CD4-positive, alpha-beta T cell treated with Interferon gamma for 1 hour (primary cell): ENCODE measurements around the gene CENPL.
"Not testable (repeated sequence)": the region's sequence is repeated elsewhere in the genome, so short reads cannot be mapped to it uniquely, and the experiment has no call there.

ENCODE experiments used
- DNase-seq: peaks from one replicate; pipeline ENCODE4 v3.0.0-alpha.2; 2020

CENPL gene

GRCh38 chr1:173824315-173825081 lies at the start of gene CENPL, which contains the start of gene DARS2:
Gene CENPL, minus strand, starts transcription at chr1:173824883. Its CDS starts 13,584 bp downstream, at chr1:173811299.
Gene DARS2, plus strand, starts transcription at chr1:173824673. Its CDS starts 557 bp downstream, at chr1:173825230.
- DNase-seq = peak; percentile 89

DNA sequence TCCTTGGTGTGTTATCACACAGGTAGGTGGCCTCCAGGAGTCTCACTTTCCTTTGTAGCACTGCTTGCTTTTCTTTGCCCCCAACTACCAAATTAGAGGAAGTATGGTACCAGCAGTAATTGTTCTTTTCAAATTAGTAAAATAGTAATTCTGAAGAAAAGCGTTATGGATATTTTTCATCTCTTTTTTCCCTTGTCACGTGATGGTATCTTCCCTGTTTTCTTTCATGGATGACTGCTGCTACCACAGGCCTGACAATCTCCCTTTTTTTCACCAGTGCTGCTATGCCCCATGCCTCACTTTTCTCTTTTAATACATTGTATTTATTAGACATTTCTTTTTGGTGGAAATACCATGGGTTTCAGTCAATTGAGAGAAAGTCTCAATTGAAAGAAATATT lies 46.8 kb upstream of the CENPL start:
- no peak for DNase-seq

GRCh38 chr1:173871091-173871490 lies 46.4 kb upstream of the CENPL start:
- no peak for DNase-seq

DNA sequence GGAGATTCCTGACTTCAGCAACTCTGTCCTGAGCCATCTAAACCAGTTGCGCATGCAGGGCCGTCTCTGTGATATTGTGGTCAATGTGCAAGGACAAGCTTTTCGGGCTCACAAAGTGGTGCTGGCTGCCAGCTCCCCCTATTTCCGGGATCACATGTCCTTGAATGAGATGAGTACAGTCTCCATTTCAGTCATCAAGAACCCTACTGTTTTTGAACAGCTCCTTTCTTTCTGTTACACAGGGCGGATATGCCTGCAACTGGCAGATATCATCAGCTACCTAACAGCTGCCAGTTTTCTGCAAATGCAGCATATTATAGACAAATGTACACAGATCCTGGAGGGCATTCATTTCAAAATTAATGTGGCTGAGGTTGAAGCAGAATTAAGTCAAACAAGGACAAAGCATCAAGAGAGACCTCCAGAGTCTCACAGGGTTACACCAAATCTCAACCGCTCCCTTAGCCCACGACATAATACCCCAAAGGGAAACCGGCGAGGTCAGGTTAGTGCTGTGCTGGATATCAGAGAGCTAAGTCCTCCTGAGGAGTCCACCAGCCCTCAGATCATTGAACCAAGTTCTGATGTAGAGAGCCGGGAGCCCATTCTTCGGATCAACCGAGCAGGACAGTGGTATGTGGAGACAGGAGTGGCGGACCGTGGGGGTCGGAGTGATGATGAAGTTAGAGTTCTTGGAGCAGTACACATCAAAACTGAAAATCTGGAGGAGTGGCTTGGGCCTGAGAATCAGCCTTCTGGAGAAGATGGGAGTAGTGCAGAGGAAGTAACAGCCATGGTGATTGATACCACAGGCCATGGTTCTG lies 45.8 kb upstream of the CENPL start:
- peak; percentile 19 for DNase-seq

GRCh38 chr1:173869021-173869359 lies 44.3 kb upstream of the CENPL start:
- no peak for DNase-seq

GRCh38 chr1:173868266-173869020 lies 43.8 kb upstream of the CENPL start, which contains the start of gene ZBTB37:
Gene ZBTB37, plus strand, starts transcription at chr1:173868380. Its CDS starts 1,846 bp downstream, at chr1:173870226.
- DNase-seq = peak; percentile 90

DNA sequence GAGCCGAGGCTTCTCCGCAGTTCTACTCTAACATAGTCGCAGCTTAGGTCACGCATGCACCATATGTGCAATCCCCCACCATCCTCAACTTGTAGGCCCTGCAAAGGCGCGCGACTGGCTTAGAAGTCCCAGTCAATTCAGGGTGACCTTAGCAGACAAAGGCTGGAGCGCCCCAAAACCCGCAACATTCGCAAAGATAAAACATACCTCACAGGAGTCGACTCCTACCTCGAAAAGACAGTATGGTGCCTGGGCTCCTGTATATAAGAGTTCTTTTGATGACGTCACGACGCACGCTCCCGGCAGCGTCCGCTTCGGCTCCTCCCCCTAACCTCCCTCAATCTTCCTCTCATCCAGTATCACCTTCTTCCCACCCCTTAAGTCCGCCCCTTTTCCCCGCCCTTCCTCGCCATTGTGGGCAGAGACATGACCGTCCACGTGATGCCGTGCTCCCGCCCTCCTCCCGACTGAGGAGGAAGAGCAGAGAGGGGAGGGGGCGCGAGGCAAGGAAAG lies 43.1 kb upstream of the CENPL start, which contains the start of gene GAS5:
Gene GAS5 (minus strand): TSS at position 237 of the 513 bp plus-strand sequence.
- DNase-seq = peak; percentile 99

DNA sequence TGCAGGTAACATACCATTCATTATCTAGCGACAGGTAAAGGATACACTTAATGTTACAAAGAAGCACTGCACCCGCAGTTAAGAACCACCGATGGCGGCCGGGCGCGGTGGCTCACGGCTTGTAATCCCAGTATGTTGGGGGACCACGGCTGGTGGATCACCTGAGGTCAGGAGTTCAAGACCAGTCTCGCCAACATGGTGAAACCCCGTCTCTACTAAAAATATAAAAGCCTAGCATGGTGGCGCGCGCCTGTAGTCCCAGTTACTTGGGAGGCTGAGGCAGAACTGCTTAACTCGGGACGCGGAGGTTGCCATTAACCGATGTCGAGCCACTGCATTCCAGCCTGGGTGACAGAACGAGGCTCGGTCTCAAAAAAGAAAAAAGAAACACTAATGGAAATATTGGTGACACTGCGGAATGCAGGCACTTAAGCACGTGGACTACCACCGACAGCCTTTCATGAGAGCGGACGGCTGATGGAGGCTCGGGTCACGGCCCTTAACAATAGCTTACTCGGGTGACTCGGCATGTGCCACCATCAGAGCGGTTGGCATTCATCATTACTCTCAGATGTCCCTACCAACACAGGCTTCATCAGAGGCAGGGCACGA lies 42.6 kb upstream of the CENPL start:
- DNase-seq = no peak

DNA sequence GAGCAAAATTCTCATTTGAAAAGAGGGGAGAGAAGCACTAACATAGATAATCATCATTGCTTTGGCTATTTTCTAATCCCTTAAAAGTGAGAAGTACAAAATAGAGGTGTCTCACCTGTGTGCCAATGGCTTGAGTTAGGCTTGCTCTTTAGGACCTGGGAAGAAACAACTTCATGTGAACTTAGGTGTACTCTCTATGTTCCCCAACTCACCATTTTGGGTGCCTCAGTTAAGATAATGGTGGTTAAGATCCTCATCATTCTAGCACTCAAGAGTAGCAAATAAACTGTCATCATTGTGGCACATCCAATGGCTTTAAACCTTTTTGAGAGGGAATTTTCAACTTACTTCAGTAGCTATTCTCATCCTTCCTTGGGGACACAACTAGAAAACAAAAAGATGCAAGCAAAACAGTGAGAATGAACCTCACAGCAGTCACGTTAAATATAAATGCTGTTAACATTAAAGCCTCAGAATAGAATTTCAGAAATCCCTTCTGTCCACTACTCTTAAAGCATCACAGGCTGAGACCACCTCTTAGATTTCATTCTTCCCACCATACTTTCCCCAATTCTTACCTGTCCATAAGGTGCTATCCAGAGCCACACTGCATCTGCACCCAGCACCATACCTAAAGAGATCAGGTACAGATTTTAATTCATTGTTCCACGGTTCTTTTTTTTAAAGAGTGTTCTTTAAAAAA lies 41.9 kb upstream of the CENPL start:
- DNase-seq = no peak

GRCh38 chr1:173865468-173866164 lies 40.9 kb upstream of the CENPL start:
- no peak for DNase-seq

- no peak for DNase-seq
These were observed 39.6 kb upstream of the CENPL start for GRCh38 chr1:173864179-173864867.

DNA sequence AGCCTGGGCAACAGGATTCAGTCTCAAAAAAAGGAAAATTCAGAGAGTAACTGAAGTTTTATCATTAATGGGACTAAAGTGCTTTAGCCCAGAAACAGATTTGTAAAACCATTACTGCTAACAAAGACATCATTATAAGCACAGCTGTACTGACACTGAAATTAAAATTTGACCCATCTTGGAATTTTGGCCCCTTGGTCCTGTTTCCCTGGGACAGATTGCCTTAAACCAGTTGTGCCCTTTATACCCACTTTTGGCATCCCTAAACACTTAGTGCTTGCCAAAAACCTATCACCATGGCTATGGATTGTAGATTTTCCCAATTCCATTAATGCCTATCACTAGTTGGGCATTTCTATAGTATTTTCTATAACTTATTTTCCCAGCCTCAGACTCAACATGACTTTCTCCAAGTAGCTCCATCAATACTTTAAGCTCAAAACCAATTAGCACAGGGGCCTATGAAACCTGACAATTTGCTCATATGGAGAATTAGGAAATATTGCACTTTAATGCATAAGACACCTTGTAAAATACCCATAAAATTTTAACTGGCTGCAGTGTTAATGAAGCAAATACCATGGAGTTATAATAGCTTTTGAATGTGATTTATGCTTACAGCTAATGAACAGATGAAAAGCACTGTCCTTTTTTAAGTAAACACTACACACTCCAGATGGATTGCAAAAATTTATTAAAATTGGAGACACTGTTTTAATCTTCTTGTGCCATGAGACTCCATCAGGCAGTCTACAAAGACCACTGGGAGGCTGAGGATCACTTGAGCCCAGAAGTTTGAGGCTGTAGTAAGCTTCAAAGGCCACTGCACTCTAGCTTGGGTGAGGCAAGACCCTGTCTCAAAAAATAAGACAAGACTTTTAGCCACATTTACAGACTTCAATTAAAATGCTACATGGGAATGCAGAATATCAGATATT lies 38.8 kb upstream of the CENPL start:
- DNase-seq = no peak

GRCh38 chr1:173862769-173863223 lies 38.1 kb upstream of the CENPL start:
- DNase-seq = no peak

- DNase-seq = not testable (repeated sequence)
These were observed 37.6 kb upstream of the CENPL start for GRCh38 chr1:173862146-173862768.

DNA sequence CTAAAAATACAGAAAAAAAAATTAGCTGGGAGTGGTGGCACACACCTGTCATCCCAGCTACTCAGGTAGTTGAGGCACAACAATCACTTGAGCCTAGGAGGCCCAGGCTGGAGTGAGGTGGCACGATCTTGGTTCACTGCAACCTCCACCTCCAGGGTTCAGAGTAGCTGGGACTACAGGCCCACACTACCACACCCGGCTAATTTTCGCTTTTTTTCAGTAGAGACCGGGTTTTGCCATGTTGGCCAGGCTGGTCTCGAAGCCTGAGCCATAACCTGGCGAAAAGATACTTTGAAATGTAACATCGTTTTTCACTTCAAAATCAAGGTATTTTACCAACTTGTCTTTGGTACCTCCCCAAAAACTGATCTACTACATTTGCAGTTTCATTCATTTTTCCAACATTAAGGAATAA lies 37.1 kb upstream of the CENPL start:
- no peak for DNase-seq

- DNase-seq = no peak
These were observed 35.4 kb upstream of the CENPL start for GRCh38 chr1:173860065-173860464.

DNA sequence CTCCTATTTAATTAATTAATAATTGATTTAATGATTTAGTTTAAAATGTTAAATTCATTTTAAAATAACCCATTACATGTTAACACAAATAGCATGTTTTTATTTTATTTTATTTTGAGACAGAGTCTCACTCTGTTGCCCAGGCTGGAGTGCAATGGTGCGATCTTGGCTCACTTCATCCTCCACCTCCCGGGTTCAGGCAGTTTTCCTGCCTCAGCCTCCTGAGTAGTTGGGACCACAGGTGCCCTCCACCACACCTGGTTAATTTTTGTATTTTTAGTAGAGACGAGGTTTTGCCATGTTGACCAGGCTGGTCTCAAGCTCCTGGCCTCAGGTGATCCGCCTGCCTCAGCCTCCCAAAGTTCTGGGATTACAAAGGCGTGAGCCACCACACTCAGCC lies 34.9 kb upstream of the CENPL start:
- not testable (repeated sequence) for DNase-seq

GRCh38 chr1:173857363-173857917 lies 32.8 kb upstream of the CENPL start:
- DNase-seq = no peak
